ENCODE measurements around the gene PDSS2.

- TF ChIP-seq CTCF (conservative IDR thresholded peaks at IDR 0.05 in 1 of 2, IDR thresholded peaks at IDR 0.05 in 1 of 2; ENCODE audit: extremely low read depth in 1 of 2, insufficient read depth in 1 of 2, low read depth in 1 of 2, low read length in 2 of 2) (no peak), EZH2 (IDR thresholded peaks at IDR 0.05; ENCODE audit: borderline replicate concordance, low read length) (no peak)
Observed at GRCh38 chr6:107345393-107345792, 114.0 kb downstream of the PDSS2 start.

All from mammary epithelial cell (primary cell).